ENCODE measurements around the gene MED29.

The MED29 gene

GRCh38 chr19:39411832-39412099, 20.6 kb downstream of the MED29 start:
- TF ChIP-seq CTCF (conservative IDR thresholded peaks at IDR 0.05), result peak; percentile 90
- H3K27ac ChIP-seq, result peak overlapping the region; percentile 96

- peak within 1 kb of the TSS; percentile 96 for H3K27ac ChIP-seq
- no peak; the same call in 1 of the 2 replicates for TF ChIP-seq CTCF (conservative IDR thresholded peaks at IDR 0.05)
These were observed 21.1 kb downstream of the MED29 start, which contains the start of gene PLEKHG2 for GRCh38 chr19:39412100-39412866. Gene PLEKHG2, plus strand, starts transcription at chr19:39412669. Its CDS starts 1,418 bp downstream, at chr19:39414087.

GRCh38 chr19:39412867-39413271, 21.7 kb downstream of the MED29 start:
- peak; percentile 83 for TF ChIP-seq CTCF (conservative IDR thresholded peaks at IDR 0.05)
- peak overlapping the region; percentile 96 for H3K27ac ChIP-seq

- H3K27ac ChIP-seq, result peak overlapping the region; percentile 96; the same call in 1 of the 2 replicates
- TF ChIP-seq CTCF (conservative IDR thresholded peaks at IDR 0.05), result no peak
These were observed 22.2 kb downstream of the MED29 start for GRCh38 chr19:39413272-39413910.

- peak overlapping the region; percentile 96; the same call in 1 of the 2 replicates for H3K27ac ChIP-seq
- peak; percentile 38 for TF ChIP-seq CTCF (conservative IDR thresholded peaks at IDR 0.05)
These were observed 22.9 kb downstream of the MED29 start for GRCh38 chr19:39413911-39414608.

- no peak overlapping the region for H3K27ac ChIP-seq
- no peak for TF ChIP-seq CTCF (conservative IDR thresholded peaks at IDR 0.05)
These were observed 24.2 kb downstream of the MED29 start for GRCh38 chr19:39415111-39416046.

Data from VCaP (cell line).